GM12872 (cell line): Measurements from ENCODE around the gene MAP2K6.

ENCODE experiments used
- CTCF ChIP-seq: IDR thresholded peaks from 3 replicates; pipeline ENCODE4 v1.5.1; 2011; ENCODE audit warnings: low read depth, mild to moderate bottlenecking, low read length, moderate library complexity; ENCODE audit not compliant: insufficient read depth

Gene MAP2K6

GRCh38 chr17:69450131-69450530 lies 35.6 kb downstream of the MAP2K6 start:
- no peak for TF ChIP-seq CTCF

GRCh38 chr17:69450918-69451317 lies 36.4 kb downstream of the MAP2K6 start:
- TF ChIP-seq CTCF: no peak

DNA sequence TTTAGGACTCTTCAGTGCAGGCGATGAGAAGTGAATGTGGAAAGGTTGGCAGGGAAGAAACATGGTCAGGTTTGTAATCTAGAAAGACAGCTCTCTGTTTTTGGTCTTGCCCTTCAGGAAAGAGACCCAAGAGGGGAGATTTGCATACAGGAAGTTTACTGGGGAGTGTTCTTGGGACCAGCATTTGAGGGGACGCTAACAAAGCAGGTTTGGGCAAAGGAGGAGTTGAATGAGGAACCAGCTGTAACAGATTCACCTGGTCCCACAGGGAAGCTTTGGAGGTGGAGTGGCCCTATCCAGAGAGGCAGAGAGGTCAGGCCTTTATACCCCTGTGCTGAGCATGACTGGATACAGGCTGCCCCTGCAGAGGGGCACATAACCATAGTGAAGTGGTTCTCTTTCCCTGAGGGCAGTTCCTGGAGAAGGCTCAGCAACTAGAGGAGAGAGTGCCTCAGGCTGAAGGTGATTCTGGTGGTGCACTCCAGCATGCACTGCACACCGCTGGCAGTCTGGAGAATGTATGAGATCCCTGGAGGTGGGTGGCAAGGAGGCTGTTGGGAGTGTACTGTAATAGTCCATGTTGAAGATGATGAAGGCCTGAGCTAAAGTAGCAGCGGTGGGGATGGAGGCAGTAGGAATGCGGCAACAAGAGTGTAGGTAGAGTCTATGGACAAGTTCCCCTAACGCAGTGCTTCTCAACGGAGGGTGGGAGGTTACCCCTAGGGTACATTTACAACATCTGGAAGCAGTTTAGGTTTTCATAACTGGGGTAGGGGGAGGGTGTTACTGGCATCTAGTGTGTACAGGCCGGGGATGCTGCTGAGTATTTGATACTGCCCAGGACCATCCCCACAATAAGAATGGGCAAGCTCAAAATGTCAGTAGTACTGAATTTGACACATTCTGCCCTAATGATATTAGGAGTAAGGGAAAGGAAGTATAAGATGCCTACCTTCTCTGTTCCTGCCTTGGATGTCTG lies 37.2 kb downstream of the MAP2K6 start:
- no peak for TF ChIP-seq CTCF

DNA sequence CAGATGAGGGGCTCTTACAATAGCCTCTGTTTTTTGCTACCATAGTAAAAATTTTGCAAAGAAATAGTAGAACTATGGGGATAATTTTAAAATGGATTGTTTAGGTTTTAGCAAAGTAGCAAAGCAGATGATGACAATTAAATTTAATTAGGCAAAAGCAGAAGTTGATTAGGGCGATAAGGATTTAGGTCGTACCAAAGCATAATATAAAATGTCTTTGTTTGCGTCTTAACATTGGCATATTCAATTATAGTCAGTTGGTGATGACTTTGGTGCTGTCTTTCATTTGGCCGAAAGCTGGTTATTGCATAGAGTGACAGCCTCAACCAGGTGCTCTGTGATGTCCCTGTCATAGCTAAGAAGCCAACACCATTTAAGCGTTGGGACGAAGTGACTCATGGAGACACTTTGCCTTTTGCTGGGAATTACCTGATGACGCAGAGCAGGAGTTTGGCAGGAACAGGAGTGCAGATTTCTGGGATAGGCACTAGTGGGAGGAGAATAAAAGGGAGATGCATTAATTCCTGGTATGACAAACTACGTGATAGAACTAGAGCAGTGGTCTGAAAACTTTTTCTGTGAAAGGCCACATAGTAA lies 38.3 kb downstream of the MAP2K6 start:
- no peak for TF ChIP-seq CTCF

DNA sequence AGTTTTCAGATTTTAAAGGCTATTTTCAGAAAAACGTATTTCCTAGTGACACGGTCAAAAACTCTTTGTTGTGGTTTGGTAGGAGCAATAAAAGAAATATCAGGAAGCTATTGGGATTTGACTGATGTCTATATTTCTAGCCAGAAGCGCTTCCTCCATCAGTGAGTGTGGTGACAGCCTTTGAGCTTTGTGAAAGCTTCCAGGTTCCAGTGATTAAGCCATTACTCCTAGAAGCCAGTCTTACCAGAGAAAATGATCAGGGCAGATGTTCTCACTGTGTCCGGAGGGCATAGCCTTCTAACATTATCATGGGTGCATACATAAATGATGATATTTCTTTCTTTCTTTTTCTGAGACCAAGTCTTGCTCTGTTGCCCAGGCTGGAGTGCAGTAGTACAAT lies 39.6 kb downstream of the MAP2K6 start:
- TF ChIP-seq CTCF: no peak

DNA sequence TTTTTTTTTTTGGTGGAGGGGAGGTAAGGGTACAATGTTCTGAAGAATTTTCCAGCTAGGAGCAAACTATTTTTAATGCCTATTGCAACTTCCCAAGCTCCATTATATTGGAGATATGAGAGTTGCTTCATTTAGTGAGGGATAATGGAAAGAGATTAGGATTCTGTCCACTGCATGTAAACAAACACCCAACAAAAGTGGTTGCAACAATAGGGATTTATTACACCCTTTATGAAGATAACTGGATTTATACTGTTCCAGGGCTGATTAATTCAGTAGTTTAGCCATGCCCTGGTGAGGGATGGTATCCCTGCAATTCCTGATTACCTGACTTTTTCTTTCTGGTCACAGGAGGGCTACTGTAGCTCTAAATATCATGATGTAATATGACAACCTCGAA lies 40.5 kb downstream of the MAP2K6 start:
- TF ChIP-seq CTCF: no peak

- TF ChIP-seq CTCF: no peak
These were observed 43.1 kb downstream of the MAP2K6 start for GRCh38 chr17:69457603-69458002.
